ENCODE data around the gene RNF144A.

DNA sequence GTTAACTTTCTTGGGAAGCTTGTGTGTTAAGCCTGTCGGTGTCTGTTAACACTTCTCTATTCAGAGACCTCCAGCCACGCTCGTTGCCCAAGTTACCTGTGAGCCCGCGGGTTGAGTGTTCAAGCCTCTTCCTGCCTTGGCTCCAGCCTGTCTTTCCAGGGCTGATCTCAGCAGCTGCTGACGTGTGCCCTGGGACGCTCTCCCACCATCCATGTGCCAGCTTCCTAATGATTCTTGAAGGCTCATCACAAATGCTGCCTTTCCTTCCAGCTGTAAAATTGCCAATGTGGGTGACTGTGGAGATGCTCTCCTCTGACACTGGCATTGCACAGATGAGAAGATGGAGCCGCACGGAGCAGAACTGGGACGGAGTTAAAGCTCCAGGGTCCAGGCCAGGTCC lies 6.1 kb downstream of the RNF144A start:
- TF ChIP-seq, protein P1, sequence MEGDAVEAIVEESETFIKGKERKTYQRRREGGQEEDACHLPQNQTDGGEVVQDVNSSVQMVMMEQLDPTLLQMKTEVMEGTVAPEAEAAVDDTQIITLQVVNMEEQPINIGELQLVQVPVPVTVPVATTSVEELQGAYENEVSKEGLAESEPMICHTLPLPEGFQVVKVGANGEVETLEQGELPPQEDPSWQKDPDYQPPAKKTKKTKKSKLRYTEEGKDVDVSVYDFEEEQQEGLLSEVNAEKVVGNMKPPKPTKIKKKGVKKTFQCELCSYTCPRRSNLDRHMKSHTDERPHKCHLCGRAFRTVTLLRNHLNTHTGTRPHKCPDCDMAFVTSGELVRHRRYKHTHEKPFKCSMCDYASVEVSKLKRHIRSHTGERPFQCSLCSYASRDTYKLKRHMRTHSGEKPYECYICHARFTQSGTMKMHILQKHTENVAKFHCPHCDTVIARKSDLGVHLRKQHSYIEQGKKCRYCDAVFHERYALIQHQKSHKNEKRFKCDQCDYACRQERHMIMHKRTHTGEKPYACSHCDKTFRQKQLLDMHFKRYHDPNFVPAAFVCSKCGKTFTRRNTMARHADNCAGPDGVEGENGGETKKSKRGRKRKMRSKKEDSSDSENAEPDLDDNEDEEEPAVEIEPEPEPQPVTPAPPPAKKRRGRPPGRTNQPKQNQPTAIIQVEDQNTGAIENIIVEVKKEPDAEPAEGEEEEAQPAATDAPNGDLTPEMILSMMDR (IDR thresholded peaks at IDR 0.05) = no peak
- no peak for TF ChIP-seq POLR2A (IDR thresholded peaks at IDR 0.05)
